Breast epithelium (tissue), 4 donors: ENCODE results near the gene RTKN2. TPM values are rescaled to one million over a fixed set of nuclear protein-coding genes. Genes with fewer than 3 reads are reported as not detected.

ENCODE experiments used
- DNase-seq, 2 donors: peaks; one replicate each; pipeline ENCODE4 v3.0.0-alpha.2; 2019; ENCODE audit warnings: low spot score in 2 of 2
- H3K27ac ChIP-seq, 2 donors: fragments of 200-600 bp; sonication (generic) in 1 of 2; one replicate each; pipeline ENCODE4 v1.5.1; 2016 to 2019; ENCODE audit warnings: mild to moderate bottlenecking in 1 of 2
- H3K27me3 ChIP-seq, 2 donors: fragments of 200-600 bp; sonication (generic) in 1 of 2; one replicate each; pipeline versions ENCODE4 v1.5.1 to v1.6.0; 2017 to 2019; ENCODE audit warnings: control low read depth in 1 of 2, mild to moderate bottlenecking in 1 of 2
- H3K36me3 ChIP-seq: fragments of 200-600 bp; one replicate; pipeline ENCODE4 v1.5.1; 2019
- H3K4me1 ChIP-seq, 2 donors: fragments of 200-600 bp; sonication (generic); one replicate each; pipeline ENCODE4 v1.5.1; 2016 to 2019; ENCODE audit warnings: control low read depth in 1 of 2
- H3K4me3 ChIP-seq, 3 donors: fragments of 200-600 bp; sonication (generic); 1 replicate in 2 of 3; 2 replicates in 1 of 3; pipeline ENCODE4 v1.5.1; 2016 to 2019; ENCODE audit warnings: mild to moderate bottlenecking in 3 of 3, moderate library complexity in 2 of 3
- H3K9me3 ChIP-seq, 2 donors: fragments of 200-600 bp; sonication (generic) in 1 of 2; one replicate each; pipeline ENCODE4 v1.5.1; 2016 to 2019; ENCODE audit warnings: control low read depth in 1 of 2
- CTCF ChIP-seq, 3 donors: fragments of 450-650 bp; IDR thresholded peaks; one replicate each; pipeline ENCODE4 v1.5.1; 2016 to 2017; ENCODE audit warnings: antibody characterized with exemption in 3 of 3, mild to moderate bottlenecking in 3 of 3, moderate library complexity in 3 of 3
- POLR2A ChIP-seq: fragments of 450-650 bp; IDR thresholded peaks from one replicate; pipeline ENCODE4 v1.6.1; 2016; ENCODE audit warnings: antibody characterized with exemption, mild to moderate bottlenecking, moderate library complexity
- POLR2AphosphoS5 ChIP-seq, 3 donors: sonication (generic); formaldehyde crosslinking; IDR thresholded peaks; one replicate each; pipeline ENCODE4 v1.6.1; 2017; ENCODE audit warnings: antibody characterized with exemption in 3 of 3
- intact Hi-C: fragments of 100-400 bp; cut with DNase I; formaldehyde crosslinking; loops from one replicate; pipeline ENCODE4 v1.15.1; 2023; ENCODE audit warnings: low total_unique reads
- total RNA-seq, 3 donors: library from RNA; depleted of rRNA; stranded (reverse); fragments of >200 nt; gene quantifications; one replicate each; pipeline ENCODE4 v1.1.0, GENCODE V29; 2016

The RTKN2 gene
- total RNA-seq, 3 donors from 2014 or later = 0.16 to 1.3 (median 0.98) TPM

GRCh38 chr10:62306663-62307062, 38.0 kb upstream of the RTKN2 start:
- H3K27ac ChIP-seq = no peak overlapping the region
- DNase-seq = no peak

GRCh38 chr10:62305813-62306212, 37.2 kb upstream of the RTKN2 start:
- Histone ChIP-seq H3K4me3 (no peak overlapping the region), H3K9me3 (no peaks in the 10 kb centered on the region), H3K27ac (no peak overlapping the region), H3K4me1 (no peaks in the 10 kb centered on the region), H3K27me3 (no peaks in the 10 kb centered on the region), H3K36me3 (no peaks in the 10 kb centered on the region)
- intact Hi-C loops = loop anchor here (5.0 kb wide), 1 partner anchor 579 kb away; no protein-coding TSS in a partner anchor
- TF ChIP-seq POLR2AphosphoS5 (IDR thresholded peaks at IDR 0.05) = no peak
- no peak for TF ChIP-seq CTCF (IDR thresholded peaks at IDR 0.05)
- TF ChIP-seq POLR2A = no peak
- no peak for DNase-seq

More at GRCh38 chr10:62306663-62307062, 38.0 kb upstream of the RTKN2 start:
- Histone ChIP-seq H3K27me3 (no peaks in the 10 kb centered on the region), H3K9me3 (no peaks in the 10 kb centered on the region), H3K36me3 (no peaks in the 10 kb centered on the region), H3K4me3 (no peak overlapping the region), H3K4me1 (no peaks in the 10 kb centered on the region)
- intact Hi-C loops = loop anchor here (5.0 kb wide), 1 partner anchor 579 kb away; no protein-coding TSS in a partner anchor
- TF ChIP-seq POLR2A (no peak), CTCF (IDR thresholded peaks at IDR 0.05) (no peak), POLR2AphosphoS5 (IDR thresholded peaks at IDR 0.05) (no peak)

DNA sequence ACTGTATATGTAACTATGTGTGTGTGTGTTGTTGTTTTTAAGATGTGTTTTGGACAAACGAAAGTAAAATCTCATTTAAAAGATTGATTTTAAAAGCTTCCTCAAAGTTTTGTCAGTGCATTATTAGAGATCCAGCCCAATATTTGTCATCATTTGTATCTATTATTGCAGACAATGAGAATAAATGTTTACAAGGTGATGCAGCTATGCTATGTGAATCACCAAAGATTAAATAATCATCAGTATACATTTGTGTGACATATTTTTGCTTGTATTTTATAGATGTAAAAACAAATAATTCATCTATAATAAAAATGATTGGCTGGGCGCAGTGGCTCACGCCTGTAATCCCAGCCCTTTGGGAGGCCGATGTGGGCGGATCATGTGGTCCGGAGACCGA, 35.3 kb upstream of the RTKN2 start:
- TF ChIP-seq CTCF (IDR thresholded peaks at IDR 0.05) (no peak), POLR2AphosphoS5 (IDR thresholded peaks at IDR 0.05) (no peak), POLR2A (no peak)

GRCh38 chr10:62302760-62303159, 34.1 kb upstream of the RTKN2 start:
- no peaks in the 10 kb centered on the region for H3K9me3 ChIP-seq
- H3K27me3 ChIP-seq = no peaks in the 10 kb centered on the region
- H3K27ac ChIP-seq = no peak overlapping the region
- H3K4me3 ChIP-seq = no peak overlapping the region
- no peaks in the 10 kb centered on the region for H3K36me3 ChIP-seq
- no peak for DNase-seq
- H3K4me1 ChIP-seq = no peaks in the 10 kb centered on the region
- TF ChIP-seq CTCF (IDR thresholded peaks at IDR 0.05) (no peak), POLR2AphosphoS5 (IDR thresholded peaks at IDR 0.05) (no peak), POLR2A (no peak)
- intact Hi-C loops = no loop called here

More for the DNA sequence above, 35.3 kb upstream of the RTKN2 start:
- Histone ChIP-seq H3K4me3 (no peak overlapping the region), H3K4me1 (no peaks in the 10 kb centered on the region), H3K27me3 (no peaks in the 10 kb centered on the region), H3K36me3 (no peaks in the 10 kb centered on the region), H3K27ac (no peak overlapping the region), H3K9me3 (no peaks in the 10 kb centered on the region)
- no peak for DNase-seq
- intact Hi-C loops = no loop called here

DNA sequence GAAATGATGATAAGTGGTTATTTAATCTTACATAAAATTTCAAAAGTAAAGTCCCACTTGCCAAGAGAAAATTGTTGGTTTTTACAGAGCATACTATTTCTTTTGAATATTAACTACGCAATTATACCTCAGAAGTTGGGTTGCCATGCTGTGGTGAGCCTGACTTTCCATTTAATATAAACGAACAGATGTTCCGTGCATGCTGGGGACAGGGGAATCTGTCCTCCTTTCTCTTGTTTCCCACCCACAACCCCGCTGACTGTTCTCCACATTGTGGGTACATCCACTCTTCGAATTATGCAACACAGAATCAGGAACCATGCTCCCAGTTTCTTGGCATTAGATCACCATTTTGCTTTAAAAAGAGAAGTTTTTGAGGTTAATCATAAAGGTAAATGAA, 29.2 kb upstream of the RTKN2 start:
- Histone ChIP-seq H3K27ac (no peak overlapping the region), H3K27me3 (no peaks in the 10 kb centered on the region), H3K4me1 (no peaks in the 10 kb centered on the region), H3K9me3 (no peaks in the 10 kb centered on the region), H3K4me3 (no peak overlapping the region), H3K36me3 (no peaks in the 10 kb centered on the region)
- intact Hi-C loops = no loop called here
- TF ChIP-seq CTCF (IDR thresholded peaks at IDR 0.05) = no peak
- TF ChIP-seq POLR2AphosphoS5 (IDR thresholded peaks at IDR 0.05) = no peak
- no peak for TF ChIP-seq POLR2A
- no peak for DNase-seq
